Measurements from ENCODE around the gene PSMA5. TPM values are rescaled to one million over a fixed set of nuclear protein-coding genes. Genes with fewer than 3 reads are reported as not detected.

The PSMA5 gene
- total and polyA plus RNA-seq, 10 of the 15 experiments (the other 5 are each of a cell fraction or from before 2014, with no cell fraction given), result 58.7 to 271 (median 187) TPM

GRCh38 chr1:109425391-109426280 lies 612 bp downstream of the PSMA5 start (continued):
- 0 out of 2 replicates have a peak, but pooled peaks have one; percentile 52 for TF ChIP-seq ZBTB11 (CRISPR knock-in tag; IDR thresholded peaks at IDR 0.05)
- TF ChIP-seq FOXK2 (IDR thresholded peaks at IDR 0.05), result no peak
- TF ChIP-seq HDAC2 (IDR thresholded peaks at IDR 0.05), result no peak
- no peak for TF ChIP-seq SMARCA5 (IDR thresholded peaks at IDR 0.05)
- TF ChIP-seq SMC3 (IDR thresholded peaks at IDR 0.05; ENCODE audit: borderline replicate concordance, low read length), result no peak
- no peak for TF ChIP-seq PBX3 (IDR thresholded peaks at IDR 0.05; ENCODE audit: insufficient replicate concordance, low read depth, low read length)
- TF ChIP-seq BCLAF1 (IDR thresholded peaks at IDR 0.05), result no peak
- no peak for TF ChIP-seq CTCF (IDR thresholded peaks at IDR 0.05 in 2 of 3, conservative IDR thresholded peaks at IDR 0.05 in 1 of 3; ENCODE audit: control insufficient read depth in 2 of 3, extremely low read depth in 1 of 3, insufficient read depth in 1 of 3, low read depth in 3 of 3, low read length in 3 of 3)
- TF ChIP-seq NR2C2 (IDR thresholded peaks at IDR 0.05; ENCODE audit: borderline replicate concordance, control insufficient read depth, insufficient read length, low read depth), result no peak
- no peak for TF ChIP-seq SUPT20H (IDR thresholded peaks at IDR 0.05; ENCODE audit: borderline replicate concordance, control insufficient read depth, low read depth, low read length)
- 0 out of 2 replicates have a peak, but pooled peaks have one; percentile 63 for TF ChIP-seq ZNF207 (IDR thresholded peaks at IDR 0.05; ENCODE audit: borderline replicate concordance)
- no peak for TF ChIP-seq EP300 (IDR thresholded peaks at IDR 0.05; ENCODE audit: borderline replicate concordance in 1 of 2, control insufficient read depth in 1 of 2, low read depth in 2 of 2, low read length in 2 of 2)
- no peak for TF ChIP-seq KDM1A (IDR thresholded peaks at IDR 0.05; ENCODE audit: borderline replicate concordance)
- peak; percentile 79; the same call in 1 of the 2 replicates for TF ChIP-seq YY1 (IDR thresholded peaks at IDR 0.05; ENCODE audit: low read depth, low read length)
- TF ChIP-seq SUZ12 (IDR thresholded peaks at IDR 0.05; ENCODE audit: unreplicated experiment), result no peak
- TF ChIP-seq STAT1 (conservative IDR thresholded peaks at IDR 0.05), result peak; percentile 87; the same call in 1 of the 2 replicates
- no peak for TF ChIP-seq CBFB (IDR thresholded peaks at IDR 0.05; ENCODE audit: low read depth)
- TF ChIP-seq RB1 (IDR thresholded peaks at IDR 0.05; ENCODE audit: borderline replicate concordance), result 0 out of 2 replicates have a peak, but pooled peaks have one; percentile 21
